ENCODE results near the gene SOX4.

SOX4 gene

GRCh38 chr6:21588481-21589351 is 4.8 kb upstream of the SOX4 start:
- peaks cover 17% of the 10 kb centered on the region for H3K4me1 ChIP-seq (ENCODE audit: insufficient read depth, low read length, severe bottlenecking)
- H3K9me2 ChIP-seq (ENCODE audit: low read depth, low read length): no peaks in the 10 kb centered on the region
- no peaks in the 10 kb centered on the region for H3K36me3 ChIP-seq (ENCODE audit: insufficient read depth, low read length)
- no peaks in the 10 kb centered on the region for H3K79me2 ChIP-seq (ENCODE audit: insufficient read depth, low read length)
- H3K4me2 ChIP-seq (ENCODE audit: low read length): peak overlapping the region; percentile 95
- no peaks in the 10 kb centered on the region for H3F3A ChIP-seq (ENCODE audit: insufficient read depth, low read length)
- TF ChIP-seq, protein P1, sequence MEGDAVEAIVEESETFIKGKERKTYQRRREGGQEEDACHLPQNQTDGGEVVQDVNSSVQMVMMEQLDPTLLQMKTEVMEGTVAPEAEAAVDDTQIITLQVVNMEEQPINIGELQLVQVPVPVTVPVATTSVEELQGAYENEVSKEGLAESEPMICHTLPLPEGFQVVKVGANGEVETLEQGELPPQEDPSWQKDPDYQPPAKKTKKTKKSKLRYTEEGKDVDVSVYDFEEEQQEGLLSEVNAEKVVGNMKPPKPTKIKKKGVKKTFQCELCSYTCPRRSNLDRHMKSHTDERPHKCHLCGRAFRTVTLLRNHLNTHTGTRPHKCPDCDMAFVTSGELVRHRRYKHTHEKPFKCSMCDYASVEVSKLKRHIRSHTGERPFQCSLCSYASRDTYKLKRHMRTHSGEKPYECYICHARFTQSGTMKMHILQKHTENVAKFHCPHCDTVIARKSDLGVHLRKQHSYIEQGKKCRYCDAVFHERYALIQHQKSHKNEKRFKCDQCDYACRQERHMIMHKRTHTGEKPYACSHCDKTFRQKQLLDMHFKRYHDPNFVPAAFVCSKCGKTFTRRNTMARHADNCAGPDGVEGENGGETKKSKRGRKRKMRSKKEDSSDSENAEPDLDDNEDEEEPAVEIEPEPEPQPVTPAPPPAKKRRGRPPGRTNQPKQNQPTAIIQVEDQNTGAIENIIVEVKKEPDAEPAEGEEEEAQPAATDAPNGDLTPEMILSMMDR (IDR thresholded peaks at IDR 0.05; ENCODE audit: low read length): no peak
- no peak for TF ChIP-seq EZH2 (IDR thresholded peaks at IDR 0.05; ENCODE audit: borderline replicate concordance, low read length)
- H3K9ac ChIP-seq (ENCODE audit: low read length): peak overlapping the region; percentile 71
- no peaks in the 10 kb centered on the region for H4K20me1 ChIP-seq (ENCODE audit: insufficient read depth, low read length)
- peak overlapping the region; percentile 77 for H3K4me3 ChIP-seq (ENCODE audit: low read depth, low read length, poor library complexity, severe bottlenecking)
- H3K9me3 ChIP-seq (ENCODE audit: low read length): no peaks in the 10 kb centered on the region
- H3K27ac ChIP-seq (ENCODE audit: low read depth, low read length, poor library complexity, severe bottlenecking): peak overlapping the region; percentile 52
- no peaks in the 10 kb centered on the region for H3K27me3 ChIP-seq (ENCODE audit: insufficient read depth, low read length)
- peak overlapping the region; percentile 86 for H2AFZ ChIP-seq (ENCODE audit: low read length)

GRCh38 chr6:21589352-21590345 is 3.9 kb upstream of the SOX4 start:
- H4K20me1 ChIP-seq (ENCODE audit: insufficient read depth, low read length): no peaks in the 10 kb centered on the region
- TF ChIP-seq EZH2 (IDR thresholded peaks at IDR 0.05; ENCODE audit: borderline replicate concordance, low read length): no peak
- TF ChIP-seq, protein P1 (IDR thresholded peaks at IDR 0.05; ENCODE audit: low read length): peak; percentile 80
- H3K9me2 ChIP-seq (ENCODE audit: low read depth, low read length): no peaks in the 10 kb centered on the region
- H3K27me3 ChIP-seq (ENCODE audit: insufficient read depth, low read length): no peaks in the 10 kb centered on the region
- peak overlapping the region; percentile 77 for H3K4me3 ChIP-seq (ENCODE audit: low read depth, low read length, poor library complexity, severe bottlenecking)
- peak overlapping the region; percentile 95 for H3K4me2 ChIP-seq (ENCODE audit: low read length)
- peak overlapping the region; percentile 71 for H3K9ac ChIP-seq (ENCODE audit: low read length)
- H3K36me3 ChIP-seq (ENCODE audit: insufficient read depth, low read length): no peaks in the 10 kb centered on the region
- no peaks in the 10 kb centered on the region for H3K9me3 ChIP-seq (ENCODE audit: low read length)
- H3K27ac ChIP-seq (ENCODE audit: low read depth, low read length, poor library complexity, severe bottlenecking): peak overlapping the region; percentile 52
- peaks cover 21% of the 10 kb centered on the region for H3K4me1 ChIP-seq (ENCODE audit: insufficient read depth, low read length, severe bottlenecking)
- H3K79me2 ChIP-seq (ENCODE audit: insufficient read depth, low read length): no peaks in the 10 kb centered on the region
- peak overlapping the region; percentile 52 for H2AFZ ChIP-seq (ENCODE audit: low read length)
- no peaks in the 10 kb centered on the region for H3F3A ChIP-seq (ENCODE audit: insufficient read depth, low read length)

DNA sequence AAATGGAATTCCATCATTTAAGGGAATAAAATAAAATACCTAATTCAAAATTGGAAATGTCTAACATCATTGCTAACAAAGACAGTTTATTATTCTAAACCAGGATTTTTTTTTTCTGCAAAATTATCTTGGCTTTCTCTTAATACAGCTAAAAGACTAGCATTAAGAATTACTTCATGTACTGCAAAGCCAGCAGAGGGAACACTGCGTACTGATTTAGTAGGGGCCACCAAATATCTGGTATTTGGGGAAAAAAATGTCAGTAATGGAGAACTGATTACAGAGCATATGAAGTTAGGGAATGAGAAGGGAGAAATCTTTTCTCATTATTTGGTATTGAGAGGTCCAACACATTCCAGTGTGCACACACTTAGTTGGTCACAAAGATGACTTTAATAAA is 3.2 kb upstream of the SOX4 start:
- no peaks in the 10 kb centered on the region for H3K9me3 ChIP-seq (ENCODE audit: low read length)
- H4K20me1 ChIP-seq (ENCODE audit: insufficient read depth, low read length): no peaks in the 10 kb centered on the region
- peaks cover 21% of the 10 kb centered on the region for H3K4me1 ChIP-seq (ENCODE audit: insufficient read depth, low read length, severe bottlenecking)
- H3K4me3 ChIP-seq (ENCODE audit: low read depth, low read length, poor library complexity, severe bottlenecking): no peak overlapping the region
- no peaks in the 10 kb centered on the region for H3K27me3 ChIP-seq (ENCODE audit: insufficient read depth, low read length)
- no peaks in the 10 kb centered on the region for H3K79me2 ChIP-seq (ENCODE audit: insufficient read depth, low read length)
- H3K9me2 ChIP-seq (ENCODE audit: low read depth, low read length): no peaks in the 10 kb centered on the region
- no peak for TF ChIP-seq EZH2 (IDR thresholded peaks at IDR 0.05; ENCODE audit: borderline replicate concordance, low read length)
- TF ChIP-seq, protein P1 (IDR thresholded peaks at IDR 0.05; ENCODE audit: low read length): no peak
- H3K9ac ChIP-seq (ENCODE audit: low read length): no peak overlapping the region
- H2AFZ ChIP-seq (ENCODE audit: low read length): no peak overlapping the region
- H3K27ac ChIP-seq (ENCODE audit: low read depth, low read length, poor library complexity, severe bottlenecking): no peak overlapping the region
- no peak overlapping the region for H3K4me2 ChIP-seq (ENCODE audit: low read length)
- H3F3A ChIP-seq (ENCODE audit: insufficient read depth, low read length): no peaks in the 10 kb centered on the region
- no peaks in the 10 kb centered on the region for H3K36me3 ChIP-seq (ENCODE audit: insufficient read depth, low read length)
